Dermis blood vessel endothelial cell (primary cell): ENCODE results near the gene MBOAT2. TPM values are rescaled to one million over a fixed set of nuclear protein-coding genes. Genes with fewer than 3 reads are reported as not detected.
"Not testable (repeated sequence)": the region's sequence is repeated elsewhere in the genome, so short reads cannot be mapped to it uniquely, and the experiment has no call there.

Experiments used
- DNase-seq: peaks from one replicate; pipeline ENCODE4 v3.0.0; 2010
- total RNA-seq: library from RNA; depleted of rRNA; stranded (reverse); fragments of >200 nt; gene quantifications from 2 replicates; pipeline ENCODE4 v1.2.3, GENCODE V29; 2014

MBOAT2 gene
- total RNA-seq, 1 donor from 2014 or later: 15.0 TPM

GRCh38 chr2:8987410-8987809 is 16.1 kb downstream of the MBOAT2 start:
- no peak for DNase-seq

DNA sequence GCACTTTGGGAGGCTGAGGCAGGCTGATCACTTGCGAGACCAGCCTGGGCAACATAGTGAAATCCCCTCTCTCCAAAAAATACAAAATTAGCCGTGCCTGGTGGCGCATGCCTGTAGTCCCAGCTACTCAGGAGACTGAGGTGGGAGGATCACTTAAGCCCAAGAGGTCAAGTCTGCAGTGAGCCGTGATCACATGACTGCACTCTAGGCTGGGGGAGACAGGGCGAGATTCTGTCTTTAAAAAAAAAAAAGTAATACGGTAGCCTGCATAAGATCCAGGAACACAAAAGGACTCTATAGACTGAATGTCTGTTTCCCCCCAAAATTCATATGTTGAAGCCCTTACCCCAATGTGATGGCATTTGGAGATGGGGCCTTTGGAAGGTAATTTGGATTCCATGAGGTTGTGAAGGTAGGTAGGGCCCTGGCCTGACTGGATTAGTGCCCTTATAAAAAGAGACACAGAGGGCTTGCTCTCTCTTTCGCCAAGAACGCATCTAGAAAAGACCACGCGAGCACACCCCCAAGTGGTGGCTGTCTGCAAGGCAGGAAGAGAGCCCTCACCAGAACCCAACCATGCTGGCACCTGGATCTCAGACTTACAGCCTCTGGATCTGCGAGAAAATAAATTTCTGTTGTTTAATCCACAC is 17.0 kb downstream of the MBOAT2 start:
- DNase-seq: peak; percentile 3

- DNase-seq: no peak
Observed at GRCh38 chr2:8985561-8986326, 17.7 kb downstream of the MBOAT2 start.

GRCh38 chr2:8984855-8985254 is 18.6 kb downstream of the MBOAT2 start:
- DNase-seq: no peak

DNA sequence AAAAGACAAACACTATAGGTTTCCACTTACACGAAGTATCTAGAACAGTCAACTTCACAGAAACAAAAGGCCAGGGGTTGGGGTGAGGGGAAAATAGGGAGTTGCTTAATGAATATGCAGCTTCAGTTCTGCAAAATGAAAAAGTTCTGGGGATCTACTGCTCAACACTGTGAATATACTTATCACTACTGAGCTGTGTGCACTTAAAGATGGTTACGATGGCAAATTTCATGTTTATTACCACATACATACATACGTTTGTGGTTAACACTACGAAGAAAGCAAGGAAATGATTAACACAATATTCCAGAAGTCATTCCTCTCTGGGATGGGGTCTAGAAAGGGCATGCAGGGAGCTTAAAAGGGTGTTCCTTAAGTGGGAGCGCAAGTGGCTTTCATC is 19.3 kb downstream of the MBOAT2 start:
- peak; percentile 29 for DNase-seq

- DNase-seq: no peak
Observed at GRCh38 chr2:8983571-8983970, 19.9 kb downstream of the MBOAT2 start.

- DNase-seq: no peak
Observed at GRCh38 chr2:8981876-8982275, 21.6 kb downstream of the MBOAT2 start.

DNA sequence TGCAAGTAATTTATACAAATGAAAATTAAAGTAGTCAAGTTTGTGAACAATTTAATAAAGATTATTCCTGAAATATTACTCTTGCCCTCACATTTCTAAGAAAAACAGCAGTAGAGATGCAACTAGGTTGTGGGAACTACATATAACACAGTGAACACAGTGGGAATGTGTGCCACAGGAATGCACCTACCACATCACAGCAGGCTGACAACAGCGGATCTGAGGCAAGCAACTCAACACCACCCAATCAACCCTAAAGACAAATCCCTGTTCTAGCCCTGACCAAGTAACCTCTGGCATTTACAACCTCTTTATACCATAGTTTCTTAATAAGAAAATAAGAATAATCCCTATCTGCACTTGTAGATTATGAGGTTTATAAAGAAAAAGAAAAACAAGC is 23.4 kb downstream of the MBOAT2 start:
- DNase-seq: no peak

GRCh38 chr2:8977758-8978157 is 25.7 kb downstream of the MBOAT2 start:
- no peak for DNase-seq

- DNase-seq: peak; percentile 27
Observed at GRCh38 chr2:8976442-8977259, 26.8 kb downstream of the MBOAT2 start.

DNA sequence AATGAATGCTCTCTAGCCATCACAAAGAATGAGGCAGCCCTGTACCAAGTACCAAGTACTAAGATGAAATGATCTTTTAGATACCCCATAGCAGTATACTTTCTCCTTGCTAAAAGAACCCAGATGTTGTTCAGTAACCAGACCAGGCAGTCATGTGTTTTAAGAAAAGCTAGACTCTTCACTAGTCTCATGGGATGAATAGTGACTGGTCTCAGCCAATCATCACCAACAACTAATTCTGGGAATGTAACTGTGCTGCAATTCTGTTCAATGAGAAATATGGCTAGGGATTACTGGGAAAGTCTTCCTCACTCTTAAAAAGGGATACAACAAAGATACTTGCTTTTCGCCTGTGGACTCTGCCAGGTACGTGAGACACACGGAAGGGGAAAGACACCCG is 29.5 kb downstream of the MBOAT2 start:
- DNase-seq: no peak

DNA sequence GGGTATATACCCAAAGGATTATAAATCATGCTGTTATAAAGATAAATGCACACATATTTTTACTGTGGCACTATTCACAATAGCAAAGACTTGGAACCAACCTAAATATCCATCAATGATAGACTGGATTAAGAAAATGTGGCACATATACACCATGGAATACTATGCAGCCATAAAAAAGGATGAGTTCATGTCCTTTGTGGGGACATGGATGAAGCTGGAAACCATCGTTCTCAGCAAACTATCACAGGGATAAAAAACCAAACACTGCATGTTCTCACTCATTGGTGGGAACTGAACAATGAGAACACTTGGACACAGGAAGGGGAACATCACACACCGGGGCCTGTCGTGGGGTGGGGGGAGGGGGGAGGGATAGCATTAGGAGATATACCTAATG is 30.5 kb downstream of the MBOAT2 start:
- DNase-seq: not testable (repeated sequence)

GRCh38 chr2:8972535-8972934 is 30.9 kb downstream of the MBOAT2 start:
- not testable (repeated sequence) for DNase-seq

- not testable (repeated sequence) for DNase-seq
Observed at GRCh38 chr2:8969348-8969747, 34.1 kb downstream of the MBOAT2 start.

DNA sequence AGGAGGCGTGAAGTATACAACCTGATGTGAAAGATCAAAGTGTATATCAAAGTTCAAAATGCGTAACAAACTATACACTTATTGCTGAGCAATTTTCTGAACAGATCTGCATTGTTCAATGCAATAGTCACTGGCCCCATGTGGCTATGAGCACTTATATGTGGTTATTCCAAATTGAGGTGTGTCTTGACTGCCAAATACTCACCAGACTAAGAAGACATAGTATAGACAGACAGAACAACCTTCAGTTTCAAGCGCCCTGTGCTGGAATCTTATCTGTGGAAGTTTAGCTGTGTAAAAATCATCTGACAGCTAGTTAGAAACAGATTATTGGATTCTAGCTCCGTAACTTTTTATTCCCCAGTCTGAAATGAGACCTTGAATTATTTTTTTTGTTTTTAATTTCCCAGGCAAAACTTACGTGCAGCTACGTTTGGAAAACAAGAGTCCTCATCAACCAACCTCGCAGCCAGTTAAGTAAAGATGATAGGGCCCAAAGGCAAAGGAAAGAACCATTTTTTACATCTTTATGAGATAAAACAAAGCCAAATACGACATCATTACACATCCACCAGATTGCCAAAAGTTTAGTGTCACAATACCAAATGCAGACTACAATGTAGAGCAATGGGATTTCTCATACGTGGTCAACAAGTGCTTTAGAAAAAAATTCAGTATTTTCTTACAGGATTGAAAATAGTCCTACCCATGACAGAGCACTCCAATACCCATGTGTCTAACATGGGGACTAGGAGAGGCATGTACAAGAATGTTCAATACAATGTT is 37.2 kb downstream of the MBOAT2 start:
- DNase-seq: no peak

GRCh38 chr2:8965216-8965969 is 38.1 kb downstream of the MBOAT2 start:
- DNase-seq: no peak

- no peak for DNase-seq
Observed at GRCh38 chr2:8962890-8963289, 40.6 kb downstream of the MBOAT2 start.

DNA sequence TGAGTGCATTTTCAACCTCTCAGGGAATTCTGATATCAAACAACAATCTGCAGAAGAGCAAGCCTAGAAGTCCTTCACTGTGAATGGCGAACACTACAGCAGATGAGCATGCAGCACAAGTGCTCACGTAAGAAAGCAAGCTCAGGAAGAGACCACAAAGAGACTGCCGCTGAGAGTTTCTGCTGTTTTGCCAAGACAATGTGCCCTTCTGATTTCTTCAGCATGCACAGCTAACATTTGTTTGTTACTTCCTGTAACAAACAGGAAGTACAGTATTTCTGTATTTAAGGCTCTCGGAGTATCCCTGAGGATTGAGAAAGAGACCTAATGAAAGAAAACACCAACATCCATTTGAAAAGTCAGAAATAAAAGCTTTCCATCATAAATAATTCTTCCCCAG is 45.9 kb downstream of the MBOAT2 start:
- no peak for DNase-seq

DNA sequence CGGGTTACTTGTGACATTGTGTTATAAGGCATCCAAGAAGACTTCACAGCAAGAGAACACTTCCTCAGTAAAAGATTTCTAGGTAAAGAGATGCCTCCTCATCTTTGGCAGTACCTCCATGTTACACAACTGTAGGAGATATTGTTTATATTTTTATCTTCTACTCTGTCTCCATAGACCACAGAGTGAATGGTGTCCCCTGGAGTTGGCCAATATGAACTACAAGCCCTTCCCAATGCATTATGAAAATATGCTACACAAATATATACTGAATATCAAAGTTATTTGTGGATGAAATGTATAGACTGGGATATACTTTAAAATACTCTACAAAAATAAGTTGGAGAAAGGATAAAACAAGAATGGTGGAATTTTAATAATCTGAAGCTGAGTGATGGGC is 46.7 kb downstream of the MBOAT2 start:
- DNase-seq: no peak

DNA sequence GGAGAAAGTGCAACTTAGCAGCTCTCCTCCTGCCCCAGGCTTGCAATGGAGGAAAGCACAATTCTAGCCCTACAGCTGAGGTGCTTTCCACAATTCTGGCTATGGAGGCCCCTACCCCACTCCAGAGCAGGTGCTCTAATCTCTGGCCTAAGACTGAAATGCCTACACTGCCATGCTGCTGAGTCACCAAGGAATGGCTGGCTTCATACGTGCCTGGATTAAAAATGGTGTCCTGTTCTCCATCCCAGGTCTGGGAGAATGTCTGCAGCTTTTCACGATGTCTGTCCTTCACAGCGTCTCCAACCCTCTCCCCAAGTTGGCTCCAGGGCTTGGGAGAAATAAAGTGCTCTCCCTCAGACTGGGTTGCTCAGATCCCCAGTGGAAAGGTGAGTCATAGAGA is 48.5 kb downstream of the MBOAT2 start:
- no peak for DNase-seq

DNA sequence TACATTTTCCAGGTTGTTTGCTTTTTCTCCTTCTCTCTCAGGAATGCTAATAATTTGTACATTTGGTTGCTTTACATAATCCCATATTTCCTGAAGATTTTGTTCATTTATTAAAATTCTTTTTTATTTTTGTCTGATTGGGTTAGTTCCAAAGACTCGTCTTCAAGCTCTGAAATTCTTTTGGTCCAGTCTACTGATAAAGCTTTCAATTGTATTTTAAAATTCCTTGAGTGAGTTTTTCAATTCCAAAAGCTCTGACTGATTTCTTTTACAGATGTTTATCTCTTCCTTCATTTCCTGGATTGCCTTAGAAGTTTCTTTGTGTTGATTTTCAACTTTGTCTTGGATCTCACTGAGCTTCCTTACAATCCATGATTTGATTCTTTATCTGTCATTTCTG is 50.0 kb downstream of the MBOAT2 start:
- DNase-seq: no peak
